Cerebellar cortex (tissue), 1 donor: ENCODE data around the gene RFTN1.

Source experiments
- DNase-seq: peaks from one replicate; pipeline ENCODE4 v3.0.0-alpha.2; 2015; ENCODE audit warnings: low spot score

The RFTN1 gene

DNA sequence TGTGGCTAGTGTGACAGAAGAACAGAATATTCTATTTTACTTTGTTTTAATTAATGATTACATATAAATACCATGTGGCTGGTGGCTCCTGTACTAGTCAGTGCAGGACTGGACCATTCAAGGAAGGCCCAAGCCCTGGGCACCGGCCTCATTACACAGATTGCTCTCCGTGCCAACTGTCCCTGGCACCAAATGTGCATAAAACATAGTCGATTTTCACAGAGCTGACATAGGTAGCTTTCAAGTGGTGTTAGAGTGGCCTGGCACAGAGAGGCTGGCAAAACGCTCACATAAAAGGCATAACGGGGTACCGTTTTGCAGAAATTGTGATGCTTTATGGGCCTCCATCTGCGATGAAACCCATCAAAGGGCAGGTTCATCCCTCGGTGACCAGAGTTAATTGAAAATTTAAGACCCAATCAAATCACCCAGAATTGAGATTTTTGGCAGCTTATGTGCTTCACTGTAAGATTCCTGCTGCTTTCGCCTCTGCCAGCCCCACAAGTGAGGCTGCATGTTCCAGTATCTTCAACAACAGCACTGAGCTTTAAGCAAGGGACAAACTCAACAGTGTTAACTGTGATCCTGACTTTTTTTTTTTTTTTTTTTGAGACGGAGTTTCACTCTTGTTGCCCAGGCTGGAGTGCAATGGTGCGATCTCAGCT lies 25.9 kb downstream of the RFTN1 start:
- DNase-seq = peak; percentile 51

DNA sequence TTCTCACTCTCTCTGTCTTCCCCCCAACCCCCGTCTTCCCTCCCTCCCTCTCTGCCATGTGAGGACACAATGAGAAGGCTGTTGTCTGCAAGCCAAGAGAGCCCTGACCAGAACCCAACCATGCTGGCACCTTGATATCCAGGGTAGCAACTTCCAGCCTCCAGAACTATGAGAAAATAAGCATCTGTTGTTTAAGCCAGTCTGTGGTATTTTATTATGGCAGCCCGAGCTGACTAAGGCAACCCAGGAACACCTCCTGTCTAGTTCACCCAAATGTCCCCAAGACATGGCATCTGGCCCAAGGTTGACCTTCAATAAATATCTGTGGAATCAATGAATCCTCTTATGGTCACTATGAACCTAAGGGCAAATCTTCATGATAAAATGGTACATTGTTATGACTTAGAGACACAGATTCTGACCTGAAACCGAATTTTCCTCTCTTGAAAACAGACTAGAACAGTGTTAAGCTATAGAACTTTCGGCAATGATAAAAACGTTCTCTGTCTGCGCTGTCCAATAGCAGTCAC lies 26.5 kb downstream of the RFTN1 start:
- DNase-seq = no peak

DNA sequence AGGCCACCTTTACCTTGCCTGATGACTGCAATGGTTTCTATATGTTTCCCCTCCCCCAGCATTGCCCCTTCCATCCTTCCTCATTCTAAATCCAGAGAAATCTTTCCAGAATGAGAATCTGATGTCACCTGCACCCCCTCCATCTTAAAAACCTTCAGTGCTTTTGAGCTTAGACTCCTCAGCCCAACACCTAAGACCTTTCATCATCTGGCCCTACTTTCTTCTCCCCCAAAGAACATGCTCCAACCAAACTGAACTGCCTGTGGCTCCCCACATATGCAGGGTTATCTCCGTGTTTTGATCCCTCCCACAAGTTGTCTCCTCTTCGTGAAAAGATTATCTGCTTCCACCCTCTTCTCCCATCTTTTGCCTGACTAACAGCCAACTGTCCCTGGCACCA lies 27.3 kb downstream of the RFTN1 start:
- no peak for DNase-seq

DNA sequence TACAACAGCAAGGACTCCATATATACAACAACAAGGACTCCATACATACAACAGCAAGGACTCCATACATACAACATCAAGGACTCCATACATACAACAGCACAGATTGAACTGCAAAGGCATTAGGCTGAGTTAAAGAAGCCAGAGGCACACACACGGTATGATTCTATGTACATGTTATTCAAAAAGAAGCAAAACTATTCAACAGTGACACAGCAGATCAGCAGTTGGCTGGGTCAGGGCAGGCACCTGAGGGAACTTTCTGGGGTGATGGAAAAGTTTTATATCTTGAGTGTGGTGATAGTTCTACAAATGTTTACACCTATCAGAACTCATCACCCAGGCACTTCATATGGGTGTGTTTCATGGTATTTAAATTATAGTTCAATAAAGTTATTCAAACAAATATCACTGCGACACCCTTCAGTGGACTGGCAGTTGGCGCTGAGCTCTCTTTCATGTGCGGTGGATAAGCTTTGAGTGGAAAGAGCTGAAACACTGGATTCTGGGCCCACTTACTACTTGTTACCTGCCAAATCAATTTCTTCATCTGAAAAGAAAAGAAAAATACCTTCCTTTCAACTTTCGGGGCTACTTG lies 28.0 kb downstream of the RFTN1 start:
- no peak for DNase-seq

DNA sequence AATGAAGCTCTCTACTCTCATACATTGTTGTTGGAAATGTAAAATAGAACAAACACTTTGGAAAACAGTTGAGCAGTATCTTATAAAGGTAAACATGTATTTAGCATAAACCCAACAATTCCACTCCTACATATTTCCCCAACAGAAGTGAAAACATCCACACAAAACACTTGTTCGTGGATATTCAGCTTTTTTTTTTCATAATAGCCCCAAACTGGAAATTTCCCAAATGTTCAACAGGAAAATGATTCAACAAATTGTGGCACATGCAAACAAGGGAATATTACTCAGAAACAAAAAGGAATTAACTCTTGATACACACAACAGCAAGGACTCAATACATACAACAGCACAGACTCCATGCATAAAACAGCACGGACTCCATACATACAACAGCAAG lies 28.5 kb downstream of the RFTN1 start:
- DNase-seq = no peak

DNA sequence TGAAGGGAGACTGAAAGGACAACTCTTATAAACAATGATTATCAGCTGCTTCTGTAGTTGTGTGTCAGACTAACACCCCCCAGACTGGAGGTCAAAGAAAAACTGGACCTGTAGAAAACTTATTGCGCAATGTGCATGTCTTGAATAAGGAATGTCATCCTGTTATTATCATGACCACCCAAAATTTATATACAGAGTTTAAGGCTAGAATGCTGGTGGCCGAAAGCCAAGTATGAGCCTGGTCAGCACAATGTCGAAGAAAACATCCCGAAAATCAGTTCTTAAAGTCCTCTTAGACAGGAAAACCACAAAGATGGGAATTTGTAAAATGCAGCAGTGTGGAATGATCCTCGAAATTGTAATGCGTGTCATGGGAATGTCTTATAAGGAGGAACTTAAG lies 29.3 kb downstream of the RFTN1 start:
- no peak for DNase-seq

DNA sequence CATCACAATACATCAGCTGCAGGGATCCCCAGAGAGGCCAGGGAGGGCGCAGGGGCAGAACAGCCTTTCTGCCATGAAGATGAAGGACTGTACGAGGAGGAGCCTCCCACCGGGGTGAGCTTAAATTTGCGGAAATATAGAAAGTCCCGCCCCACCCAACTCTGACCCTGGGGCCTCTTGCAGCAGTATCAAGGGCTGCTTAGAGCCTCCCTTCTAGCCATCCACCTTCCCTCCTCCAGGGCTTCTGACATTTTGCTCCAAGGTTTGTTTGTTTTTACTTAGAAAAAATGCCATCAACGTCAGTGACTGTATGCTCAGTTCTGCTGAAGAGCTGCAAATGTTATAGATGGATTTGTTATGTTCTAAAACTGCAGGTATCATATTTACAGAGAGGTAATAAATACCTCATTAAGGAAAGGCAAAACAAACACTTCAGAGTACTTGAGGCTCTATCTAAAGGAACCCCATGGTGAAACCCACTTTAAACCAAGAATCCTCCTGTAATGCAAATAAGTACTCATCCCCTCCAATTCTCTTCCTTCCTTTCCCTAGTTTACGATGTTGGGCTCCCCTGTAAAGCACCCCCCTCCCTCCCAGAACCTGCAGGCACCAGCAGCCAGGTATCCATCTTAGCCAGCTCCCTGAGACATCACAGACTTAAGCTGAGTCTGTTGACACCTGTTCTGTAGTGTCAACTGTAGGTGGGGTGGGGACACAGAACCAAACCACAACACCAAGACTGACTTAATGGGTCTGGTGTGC lies 30.5 kb downstream of the RFTN1 start:
- no peak for DNase-seq

DNA sequence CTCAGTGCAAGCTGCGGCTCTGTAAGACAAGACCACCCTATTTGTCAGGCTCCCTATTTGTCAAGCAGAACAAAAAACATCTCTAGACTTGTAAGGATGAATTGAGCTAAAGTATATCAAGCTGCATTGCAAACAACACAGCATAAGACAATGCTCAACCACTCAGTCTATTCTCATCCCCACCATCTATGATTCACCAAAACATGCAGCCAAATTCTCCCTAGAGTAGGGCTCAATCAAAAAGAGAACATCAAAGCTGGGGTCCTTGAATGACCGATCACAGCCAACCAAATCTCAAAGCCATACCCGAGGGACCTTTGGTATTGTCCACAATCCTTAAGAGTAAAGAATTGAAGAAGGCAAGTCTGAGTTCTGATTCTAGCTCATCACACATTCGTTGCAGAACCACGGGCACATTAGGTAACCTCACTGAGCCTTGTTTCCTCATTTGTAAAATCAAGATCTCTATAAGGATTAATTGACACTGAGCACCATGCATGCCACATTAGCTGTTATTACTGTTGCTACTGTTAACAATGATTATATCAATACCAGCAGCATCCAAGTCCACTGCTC lies 31.2 kb downstream of the RFTN1 start:
- no peak for DNase-seq

DNA sequence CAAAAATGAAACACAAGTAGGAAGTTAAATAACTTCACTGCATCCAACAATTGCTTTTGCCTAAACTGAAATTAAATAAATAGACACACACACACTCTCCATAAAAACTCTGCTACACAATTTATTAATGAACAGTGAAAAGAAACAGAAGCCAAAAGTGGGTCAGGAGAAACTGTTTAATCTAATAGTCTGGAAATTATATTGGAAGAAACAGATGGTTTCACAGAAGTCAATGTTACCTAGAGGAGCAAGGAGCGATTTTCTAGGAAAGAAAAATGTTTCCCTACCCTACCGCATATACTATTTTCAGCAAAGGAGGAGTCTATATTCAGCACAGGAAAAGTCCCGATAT lies 32.0 kb downstream of the RFTN1 start:
- no peak for DNase-seq

DNA sequence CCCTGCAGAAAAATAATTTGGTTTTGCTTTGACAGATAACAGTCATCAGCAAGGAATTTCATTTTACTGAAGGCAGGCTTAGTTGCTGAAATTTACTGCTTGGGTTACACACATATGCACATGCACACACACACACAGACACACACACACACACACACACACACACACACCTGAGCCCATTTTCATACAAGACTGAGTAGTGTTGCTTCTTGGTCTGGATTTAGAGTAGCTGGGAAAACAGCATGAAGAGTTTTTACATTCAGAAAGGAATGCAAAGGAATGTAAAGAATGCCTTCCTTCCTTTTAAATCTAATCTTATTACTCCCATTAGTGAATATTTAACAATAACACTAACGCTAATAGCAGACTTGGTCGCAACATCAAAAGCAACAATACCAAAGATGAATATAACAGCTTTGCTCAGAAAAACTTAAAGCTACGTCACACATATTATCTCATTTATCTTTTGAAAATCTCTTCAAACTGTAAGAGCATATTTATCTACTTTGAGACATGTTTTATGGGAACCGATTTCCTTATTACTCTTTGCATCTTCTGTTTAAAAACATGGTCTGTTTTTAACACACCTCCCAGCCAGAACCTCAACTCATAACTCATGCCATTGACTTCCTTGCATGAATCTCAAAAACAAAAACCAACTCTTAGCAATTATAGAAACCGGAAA lies 32.5 kb downstream of the RFTN1 start:
- DNase-seq = no peak

DNA sequence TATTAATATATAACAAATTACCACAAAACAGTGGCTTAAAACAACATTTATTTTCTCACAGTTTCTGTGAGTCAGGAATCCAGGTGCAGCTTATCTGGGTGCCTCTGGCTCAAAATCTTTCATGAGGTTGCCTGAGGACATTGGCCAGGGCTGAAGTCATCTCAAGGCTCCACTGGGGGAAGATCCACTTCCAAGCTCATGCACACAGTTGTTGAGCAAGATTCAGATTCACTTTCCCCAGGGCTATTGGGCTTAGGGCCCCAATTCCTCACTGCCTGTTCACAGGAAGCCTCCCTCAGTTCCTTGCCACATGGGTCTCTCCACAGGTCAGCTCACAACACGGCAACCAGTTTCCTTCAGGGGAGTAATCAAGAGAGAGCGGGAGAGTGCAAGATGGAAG lies 35.0 kb downstream of the RFTN1 start:
- DNase-seq = no peak

DNA sequence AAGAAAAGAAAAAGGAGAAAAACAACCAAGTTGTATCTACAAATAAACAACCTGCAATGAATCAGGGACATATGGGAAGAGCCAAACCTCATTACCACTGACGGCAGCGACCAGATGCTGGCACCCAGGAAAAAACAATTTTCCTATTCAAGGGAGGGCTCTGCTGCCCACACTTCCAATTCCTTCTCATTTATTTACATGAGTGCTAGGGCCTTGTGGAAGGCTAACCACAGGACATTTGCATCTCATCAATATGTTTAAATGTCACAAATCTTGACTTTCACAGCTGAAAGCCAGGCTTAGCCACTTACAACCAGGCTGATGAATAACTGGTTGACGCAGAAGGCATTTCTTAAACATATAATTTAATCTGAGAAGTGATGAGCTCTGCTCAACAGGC lies 36.0 kb downstream of the RFTN1 start:
- DNase-seq = no peak

DNA sequence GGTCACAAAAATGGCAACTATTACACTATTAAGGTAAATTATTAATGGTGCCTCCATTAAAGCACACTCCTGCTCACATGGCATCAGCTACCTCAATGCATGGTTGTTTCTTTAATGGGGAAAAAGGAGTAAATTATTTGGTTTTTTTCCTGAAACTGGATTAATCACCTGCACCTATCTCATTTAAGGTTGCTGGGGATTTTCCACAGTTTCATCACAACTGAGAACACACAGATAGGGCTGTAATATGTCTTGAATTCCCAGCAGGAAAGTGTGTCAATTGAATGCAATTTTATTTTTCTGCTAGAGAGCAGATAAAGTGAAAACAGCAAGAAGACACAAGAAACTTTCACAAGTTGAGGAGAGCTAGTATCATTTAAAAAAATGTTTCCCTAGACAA lies 36.4 kb downstream of the RFTN1 start:
- DNase-seq = no peak

DNA sequence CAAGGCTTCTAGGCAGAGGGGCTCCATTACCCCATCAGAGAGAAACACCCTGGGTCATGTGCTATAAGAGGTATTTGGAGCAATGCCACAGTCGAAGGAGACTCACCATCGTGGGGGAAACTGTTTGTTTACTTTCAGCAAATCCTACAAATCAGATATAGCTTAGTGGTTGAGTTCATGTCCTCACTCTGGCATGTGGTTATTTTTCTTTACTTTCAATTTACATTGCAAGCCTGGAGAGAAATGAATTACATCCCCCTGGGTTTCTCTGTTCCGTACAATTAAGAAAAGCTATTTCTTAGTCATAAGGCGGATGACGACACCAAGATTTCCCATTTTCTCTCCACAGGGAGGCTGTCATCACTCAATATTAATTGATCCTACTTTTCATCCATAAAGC lies 36.9 kb downstream of the RFTN1 start:
- DNase-seq = no peak

DNA sequence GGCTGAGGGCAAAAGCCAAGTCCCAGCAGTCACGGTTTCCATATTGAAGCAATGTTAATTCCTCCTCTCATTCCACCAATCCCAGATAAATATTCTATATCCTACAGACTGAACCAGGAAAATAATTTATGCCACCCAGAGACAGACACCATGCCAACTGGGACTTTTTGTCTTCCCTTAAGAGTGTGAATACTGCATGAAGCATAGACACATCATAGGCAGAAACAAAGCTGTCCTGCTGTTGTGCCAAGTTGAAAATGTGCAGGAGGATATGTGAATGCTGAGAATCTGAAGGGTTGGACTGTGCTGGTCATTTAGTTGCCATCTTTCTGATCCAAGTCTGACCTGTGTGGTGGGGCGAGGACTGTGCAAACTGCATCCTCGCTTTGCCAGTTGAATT lies 37.7 kb downstream of the RFTN1 start:
- DNase-seq = no peak

DNA sequence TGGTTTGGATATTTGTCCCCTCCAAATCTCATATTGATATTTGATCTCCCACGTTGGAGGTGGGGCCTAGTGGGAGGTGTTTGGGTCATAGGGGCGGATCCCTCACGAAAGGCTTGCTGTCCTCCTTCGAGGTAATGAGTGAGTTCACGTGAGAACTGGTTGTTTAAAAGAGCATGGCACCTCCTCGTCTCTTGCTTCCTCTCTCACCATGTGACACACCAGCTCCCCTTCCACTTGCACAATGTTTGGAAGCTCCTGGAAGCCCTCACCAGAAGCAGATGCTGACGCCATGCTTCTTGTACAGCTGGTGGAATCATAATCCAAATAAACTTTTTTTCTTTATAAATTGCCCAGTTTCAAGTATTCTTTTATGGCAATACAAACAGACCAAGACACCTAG lies 38.6 kb downstream of the RFTN1 start:
- no peak for DNase-seq

DNA sequence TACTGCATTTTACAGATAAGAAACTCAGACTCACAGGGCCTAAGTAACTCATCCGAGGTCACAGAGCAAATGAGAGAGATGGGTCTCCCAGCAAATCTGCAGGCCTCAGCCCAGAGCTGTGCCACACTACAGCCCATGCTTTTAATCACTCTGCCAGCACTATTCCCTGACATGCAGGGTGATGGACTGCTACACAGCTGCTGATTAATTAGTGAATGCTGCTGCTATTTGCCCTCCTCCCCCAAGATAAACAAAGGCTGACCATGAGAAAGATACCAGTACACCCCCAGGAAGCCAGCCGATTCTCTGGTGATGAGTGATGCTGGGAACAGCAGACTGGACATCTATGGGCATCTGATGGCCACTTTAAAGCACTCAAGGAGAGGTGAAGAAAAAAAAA lies 39.3 kb downstream of the RFTN1 start:
- DNase-seq = no peak

DNA sequence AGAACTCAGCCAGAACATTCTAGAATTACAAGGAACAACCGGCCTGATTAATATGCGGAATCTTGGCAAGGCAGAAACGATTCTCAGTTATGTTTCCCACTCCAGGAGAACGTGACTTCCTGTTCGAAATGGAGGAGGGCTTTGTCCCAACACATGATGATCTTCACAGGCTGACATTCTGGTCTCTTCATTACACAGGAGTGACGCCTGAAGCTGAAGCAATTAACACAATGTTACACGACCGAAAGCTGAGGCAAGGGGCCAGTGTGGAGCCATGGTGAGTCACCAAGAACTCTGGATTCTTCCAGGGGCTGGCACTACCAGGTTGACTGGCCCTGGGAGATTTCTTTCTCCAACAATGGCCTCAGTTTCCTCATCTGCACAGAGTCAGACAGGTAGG lies 40.9 kb downstream of the RFTN1 start:
- no peak for DNase-seq

DNA sequence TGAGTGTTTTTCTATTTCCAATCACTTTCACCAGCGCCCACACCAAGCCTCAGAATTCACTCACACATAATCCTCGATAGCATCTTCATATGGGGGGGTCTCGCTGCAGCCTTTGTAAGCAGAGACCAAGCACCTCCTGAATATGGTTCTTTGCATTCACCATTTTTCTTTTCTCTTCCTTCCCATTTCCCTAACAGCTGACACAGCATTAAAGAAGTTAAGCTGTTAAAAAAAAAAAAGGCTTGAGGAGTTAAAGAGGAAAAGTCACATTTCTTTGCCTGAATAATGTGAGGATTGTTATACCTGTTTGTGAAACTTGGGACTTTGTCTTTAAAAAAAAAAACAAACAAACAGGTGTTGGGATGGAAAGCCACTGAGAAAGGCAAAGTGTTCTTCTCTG lies 41.6 kb downstream of the RFTN1 start:
- no peak for DNase-seq

DNA sequence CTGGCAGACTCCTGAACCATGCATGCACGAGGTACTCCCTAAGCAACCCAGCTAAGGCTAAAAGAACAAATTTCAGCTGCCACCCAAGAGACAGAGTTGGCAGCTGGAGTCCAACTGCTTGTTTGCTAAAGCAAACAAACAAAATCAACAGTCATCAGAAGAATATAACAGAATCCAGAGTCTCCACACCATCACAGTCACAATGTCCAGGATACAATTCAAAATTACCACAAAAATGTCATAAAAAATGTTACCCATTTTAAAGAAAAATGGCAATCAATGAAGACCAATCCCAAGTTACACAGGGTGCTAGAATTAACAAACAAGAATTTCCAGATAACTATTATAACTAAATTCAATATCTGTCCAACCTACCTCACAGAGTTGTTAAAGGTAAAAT lies 42.9 kb downstream of the RFTN1 start:
- no peak for DNase-seq

DNA sequence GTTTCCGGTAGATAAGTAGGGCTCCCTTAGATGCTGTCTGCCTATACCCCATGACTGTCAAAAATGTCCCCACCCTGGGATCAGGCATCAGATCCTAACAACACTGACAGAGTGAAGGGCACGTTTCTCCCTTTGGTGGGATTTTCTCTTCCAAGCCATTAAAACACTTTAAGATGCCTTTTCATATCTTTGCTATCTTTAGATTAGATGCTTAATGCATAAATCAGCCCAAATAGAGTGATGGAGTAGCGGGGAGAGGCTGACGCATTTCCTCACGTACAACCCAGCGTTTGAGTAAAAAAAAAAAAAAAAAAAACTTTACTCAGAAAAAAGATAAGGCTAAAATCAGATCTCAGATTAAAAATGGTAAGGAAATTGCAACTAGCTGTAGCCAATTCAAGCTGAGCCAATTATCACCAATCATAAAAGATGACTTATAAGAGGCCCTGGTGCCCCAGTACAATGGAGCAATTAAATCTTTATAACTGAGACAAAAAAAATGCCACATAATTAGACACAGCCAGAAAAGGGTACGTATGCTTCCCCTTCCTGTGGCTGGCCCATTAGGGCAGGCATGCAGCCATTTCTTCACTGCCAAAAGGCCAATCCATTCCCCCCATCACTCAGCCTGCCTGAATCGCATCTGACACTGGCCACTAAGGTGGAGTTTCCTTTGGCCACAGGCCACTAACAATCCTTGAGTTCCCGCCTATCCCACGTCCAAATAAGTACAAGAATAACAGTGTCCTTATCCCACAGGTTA lies 45.0 kb downstream of the RFTN1 start:
- DNase-seq = no peak

DNA sequence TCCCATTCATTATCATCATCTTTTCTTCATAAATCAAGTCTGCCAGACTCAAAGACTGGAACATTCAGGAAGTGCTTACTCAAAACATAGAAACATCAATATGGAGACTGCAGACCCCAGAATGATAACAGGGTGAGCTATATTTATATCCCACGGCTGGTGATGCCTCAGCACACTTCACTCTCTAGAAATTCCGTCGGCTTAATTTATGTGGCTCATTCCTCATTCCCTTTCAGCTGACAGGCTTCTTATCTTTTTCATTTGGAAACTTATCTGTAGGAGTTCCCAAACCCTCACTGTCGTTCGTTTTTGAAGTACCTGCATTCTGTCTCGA lies 45.5 kb downstream of the RFTN1 start:
- DNase-seq = no peak
